Stimulated activated CD8-positive, alpha-beta memory T cell treated with anti-CD3 and anti-CD28 coated beads, Interleukin-15, amount 100 ng/mL, for 4 hours (primary cell): Measurements from ENCODE around the gene DLG3.

Source experiments
- DNase-seq, 2 donors: peaks; one replicate each; pipeline ENCODE4 v3.0.0-alpha.2; 2020; ENCODE audit warnings: low read depth in 2 of 2

The DLG3 gene

DNA sequence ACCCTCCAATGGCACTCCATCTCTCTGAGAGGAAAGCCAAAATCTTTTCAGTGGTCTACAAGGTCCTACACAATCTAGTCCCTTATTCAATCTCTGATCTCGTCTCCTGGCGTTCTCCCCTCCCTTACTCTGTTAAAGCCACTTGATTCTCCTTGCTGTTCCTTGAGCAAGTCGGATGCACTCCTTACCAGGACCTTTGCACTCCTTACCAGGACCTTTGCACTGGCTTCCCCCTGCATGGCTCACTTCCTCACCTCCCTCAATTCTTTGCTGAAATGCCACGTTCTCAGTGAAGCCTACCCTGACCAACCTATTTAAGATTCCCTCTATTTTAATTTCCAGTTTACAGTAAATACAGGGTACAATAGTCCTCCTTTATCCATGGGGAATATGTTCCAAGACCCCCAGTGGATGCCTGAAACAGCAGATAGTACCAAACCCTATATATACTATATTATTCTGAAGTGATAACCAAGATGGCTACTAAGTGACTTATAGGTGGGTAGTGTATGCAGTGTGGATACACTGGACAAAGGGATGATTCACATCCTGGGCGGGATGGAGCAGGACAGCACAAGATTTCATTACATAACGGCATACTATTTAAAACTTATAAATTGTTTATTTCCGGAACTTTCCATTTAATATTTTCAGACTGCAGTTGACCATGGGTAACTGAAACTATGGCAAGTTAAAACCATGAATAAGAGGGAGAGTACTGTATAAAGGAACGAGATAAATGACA, 6.5 kb upstream of the DLG3 start:
- DNase-seq, result no peak

DNA sequence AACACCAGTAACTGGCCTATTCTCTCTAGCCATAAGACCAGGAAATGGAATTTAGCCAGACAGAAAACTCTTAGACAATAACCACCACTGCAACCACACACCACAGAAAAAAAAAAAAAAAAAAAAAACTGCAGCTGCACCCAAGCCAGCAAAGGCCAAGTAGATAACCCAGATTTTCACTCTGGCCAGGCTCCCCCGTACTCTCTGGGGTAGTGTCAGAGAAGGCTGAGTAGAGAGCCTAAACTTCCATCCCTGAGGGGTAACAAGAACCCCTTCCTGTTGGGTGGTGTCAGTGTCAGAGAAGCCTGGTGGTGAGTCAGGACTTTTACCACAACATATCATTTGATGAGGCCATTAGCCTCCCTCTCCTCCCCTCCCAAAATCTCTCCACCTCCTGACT, 5.6 kb upstream of the DLG3 start:
- no peak for DNase-seq

DNA sequence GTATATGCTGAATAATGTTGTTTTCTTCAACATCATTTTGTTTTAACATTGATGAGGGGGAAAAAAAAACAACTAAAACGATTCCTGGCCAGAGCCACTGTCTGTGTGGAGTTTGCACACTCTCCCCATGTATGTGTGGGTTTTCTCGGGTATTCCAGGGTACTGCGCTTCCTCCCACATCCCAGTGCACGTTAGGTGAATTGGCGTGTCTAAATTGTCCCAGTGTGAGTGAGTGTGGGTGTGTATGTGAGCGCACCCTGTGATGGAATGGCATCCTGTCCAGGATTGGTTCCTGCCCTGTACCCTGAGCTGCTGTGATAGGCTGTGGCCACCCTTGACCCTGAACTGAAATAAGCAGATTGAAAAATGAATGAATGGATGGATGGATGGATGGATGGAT, 2.4 kb upstream of the DLG3 start:
- DNase-seq, result no peak

GRCh38 chrX:70444946-70445656, 466 bp downstream of the DLG3 start:
- no peak for DNase-seq

- DNase-seq, result no peak
Observed at GRCh38 chrX:70445951-70446350, 1.3 kb downstream of the DLG3 start.

- no peak for DNase-seq
Observed at GRCh38 chrX:70446380-70447350, 2.0 kb downstream of the DLG3 start.

GRCh38 chrX:70449457-70449966, 4.9 kb downstream of the DLG3 start:
- no peak for DNase-seq

- no peak for DNase-seq
Observed at GRCh38 chrX:70452143-70452733, 7.6 kb downstream of the DLG3 start.

- no peak for DNase-seq
Observed at GRCh38 chrX:70453024-70453618, 8.5 kb downstream of the DLG3 start.

DNA sequence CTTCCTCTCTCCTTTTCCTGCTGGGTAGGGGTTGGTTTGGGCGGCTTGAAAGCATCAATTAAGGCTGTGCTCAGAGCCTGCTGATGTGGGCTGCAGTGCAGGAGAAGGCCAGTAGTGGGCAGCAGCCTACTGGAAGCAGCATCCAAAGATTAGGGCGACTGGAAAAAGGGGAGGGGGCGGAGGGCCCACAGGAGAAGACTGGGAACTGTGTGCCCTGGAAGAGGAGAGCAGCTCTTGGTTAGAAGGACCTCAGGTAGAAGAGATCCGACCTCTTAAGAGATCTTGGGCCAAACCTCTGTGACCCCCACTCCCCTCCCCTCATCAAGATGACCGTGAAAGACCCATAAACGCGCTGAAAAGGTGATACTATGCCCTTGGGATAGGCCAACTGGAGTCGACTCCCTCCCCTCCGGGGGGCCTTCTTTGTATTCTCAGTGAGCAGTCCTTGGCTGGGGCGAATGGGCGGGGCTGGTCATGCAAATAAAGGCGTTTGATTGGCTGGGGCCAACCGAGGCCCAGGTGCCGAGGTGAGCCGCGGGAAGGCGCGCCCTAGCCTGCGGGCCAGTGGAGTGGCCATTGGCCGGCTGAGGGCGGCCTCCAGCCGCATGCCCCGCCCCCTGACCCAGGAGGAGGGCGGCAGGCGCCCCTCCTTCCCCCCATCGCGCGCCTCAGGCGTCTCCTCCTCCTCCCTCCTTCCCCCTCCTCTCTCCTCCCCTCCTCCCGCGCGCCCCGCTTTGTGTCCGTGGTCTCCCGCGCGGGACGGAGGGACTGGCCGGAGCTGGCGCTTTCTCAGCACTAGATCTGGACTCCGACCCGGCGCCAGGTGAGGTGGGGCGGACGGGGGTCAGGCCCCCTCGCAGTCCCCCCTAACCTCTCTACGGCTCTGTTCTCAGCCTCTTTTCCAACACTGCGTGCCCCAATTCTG, 10.1 kb downstream of the DLG3 start:
- no peak for DNase-seq

DNA sequence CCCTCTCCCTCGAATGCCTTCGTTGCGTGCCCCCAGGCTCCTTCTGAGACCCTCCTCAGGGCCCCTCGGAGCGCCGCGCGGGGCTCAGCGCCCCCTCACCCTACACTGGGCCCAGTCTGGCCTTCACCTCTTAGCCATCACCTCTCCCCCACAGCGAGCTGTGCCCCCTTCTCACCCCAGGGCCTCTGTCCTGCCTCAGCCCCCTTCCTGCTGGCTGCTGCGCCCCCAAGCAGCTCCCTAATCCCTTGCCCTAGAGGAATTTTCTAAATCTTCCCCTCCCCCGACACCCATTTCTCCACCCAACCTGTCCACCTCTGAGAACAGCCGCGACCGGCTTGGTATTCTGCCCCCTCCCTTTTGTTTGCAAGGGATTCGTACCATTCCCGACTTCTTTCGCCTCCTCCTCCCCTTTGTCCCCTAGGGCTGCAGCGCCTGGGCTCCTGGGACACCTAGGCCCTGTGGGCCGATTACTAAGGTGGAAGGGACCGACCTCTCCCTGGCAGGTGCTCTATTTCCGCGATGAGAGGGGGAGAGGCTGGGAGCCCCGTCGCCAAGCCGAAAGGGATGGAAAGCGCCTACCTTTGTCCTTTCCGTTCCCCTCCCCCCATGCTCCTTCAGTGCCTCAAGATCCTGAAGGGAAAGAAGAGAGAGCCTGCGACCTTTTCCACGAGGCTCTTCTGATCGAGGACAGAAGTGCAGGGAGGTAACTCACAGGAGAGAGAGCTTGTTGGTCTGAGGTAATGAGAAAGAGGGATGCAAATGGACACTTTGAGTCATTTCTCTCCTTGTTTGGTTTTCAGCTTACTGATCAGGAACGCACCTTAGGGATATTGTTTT, 10.9 kb downstream of the DLG3 start:
- no peak for DNase-seq

GRCh38 chrX:70456256-70456655, 11.6 kb downstream of the DLG3 start:
- no peak for DNase-seq

- no peak for DNase-seq
Observed at GRCh38 chrX:70461026-70461425, 16.4 kb downstream of the DLG3 start.

- DNase-seq, result no peak
Observed at GRCh38 chrX:70464051-70464450, 19.4 kb downstream of the DLG3 start.

DNA sequence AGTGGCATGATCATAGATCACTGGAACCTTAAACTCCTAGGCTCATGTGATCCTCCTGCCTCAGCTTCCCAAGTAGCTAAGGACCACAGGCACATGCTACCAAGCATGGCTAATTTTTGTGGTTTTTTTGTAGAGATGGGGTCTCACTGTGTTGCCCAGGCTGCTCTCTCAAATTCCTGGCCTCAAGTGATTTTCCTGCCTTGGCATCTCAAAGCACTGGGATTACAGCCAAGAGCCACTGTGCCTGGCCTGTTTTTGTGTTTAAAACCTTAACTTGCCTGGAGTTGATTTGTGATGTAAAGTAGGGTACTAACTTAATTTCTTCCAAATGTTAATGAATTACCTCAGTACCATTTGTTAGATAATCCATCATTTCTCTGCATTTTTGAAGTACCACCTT, 22.3 kb downstream of the DLG3 start:
- DNase-seq, result no peak

GRCh38 chrX:70468709-70469108, 24.1 kb downstream of the DLG3 start:
- DNase-seq, result no peak

GRCh38 chrX:70470850-70471289, 26.2 kb downstream of the DLG3 start:
- DNase-seq, result no peak

DNA sequence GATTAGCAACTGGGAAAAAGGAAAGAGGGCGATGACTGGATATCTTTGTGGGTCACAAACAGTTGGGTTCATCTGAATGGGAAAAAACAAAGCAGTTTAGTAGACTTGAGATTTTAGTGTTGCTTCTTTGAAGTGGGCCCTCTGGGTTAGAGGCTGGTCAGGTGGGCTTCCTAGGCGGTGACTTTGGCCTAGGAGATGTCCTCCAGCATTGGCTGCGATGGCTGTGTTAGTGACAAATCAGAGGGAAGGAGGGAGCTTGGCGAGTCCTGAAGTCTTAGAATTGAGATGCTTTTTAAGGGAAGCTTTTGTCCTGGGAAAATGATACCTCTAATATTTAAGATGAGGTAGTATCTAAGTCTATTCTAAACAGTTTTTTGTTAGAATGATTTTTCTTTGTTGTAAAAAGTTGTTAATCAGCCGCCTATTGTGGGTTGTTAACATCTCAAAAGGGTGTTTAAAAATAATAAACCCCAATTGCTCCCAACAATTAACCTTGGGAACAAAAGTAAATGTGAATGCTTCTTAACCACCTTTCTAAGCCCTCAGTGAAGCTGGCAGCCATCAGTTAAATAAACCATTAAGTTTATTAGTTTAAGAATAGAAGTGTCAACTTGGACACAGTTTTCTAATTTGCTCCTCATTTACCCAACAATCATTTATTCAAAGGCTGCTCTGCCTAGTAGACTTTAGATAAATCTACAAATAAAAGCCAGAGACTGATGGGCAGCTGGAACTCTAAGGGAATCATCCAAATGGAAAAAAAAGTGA, 31.7 kb downstream of the DLG3 start:
- DNase-seq, result no peak
